ENCODE data around the gene SAE1. TPM values are rescaled to one million over a fixed set of nuclear protein-coding genes. Genes with fewer than 3 reads are reported as not detected.

Gene SAE1
- polyA plus RNA-seq, 2 of the 4 experiments (the other 2 are of a cell fraction): 206 to 249 TPM

DNA sequence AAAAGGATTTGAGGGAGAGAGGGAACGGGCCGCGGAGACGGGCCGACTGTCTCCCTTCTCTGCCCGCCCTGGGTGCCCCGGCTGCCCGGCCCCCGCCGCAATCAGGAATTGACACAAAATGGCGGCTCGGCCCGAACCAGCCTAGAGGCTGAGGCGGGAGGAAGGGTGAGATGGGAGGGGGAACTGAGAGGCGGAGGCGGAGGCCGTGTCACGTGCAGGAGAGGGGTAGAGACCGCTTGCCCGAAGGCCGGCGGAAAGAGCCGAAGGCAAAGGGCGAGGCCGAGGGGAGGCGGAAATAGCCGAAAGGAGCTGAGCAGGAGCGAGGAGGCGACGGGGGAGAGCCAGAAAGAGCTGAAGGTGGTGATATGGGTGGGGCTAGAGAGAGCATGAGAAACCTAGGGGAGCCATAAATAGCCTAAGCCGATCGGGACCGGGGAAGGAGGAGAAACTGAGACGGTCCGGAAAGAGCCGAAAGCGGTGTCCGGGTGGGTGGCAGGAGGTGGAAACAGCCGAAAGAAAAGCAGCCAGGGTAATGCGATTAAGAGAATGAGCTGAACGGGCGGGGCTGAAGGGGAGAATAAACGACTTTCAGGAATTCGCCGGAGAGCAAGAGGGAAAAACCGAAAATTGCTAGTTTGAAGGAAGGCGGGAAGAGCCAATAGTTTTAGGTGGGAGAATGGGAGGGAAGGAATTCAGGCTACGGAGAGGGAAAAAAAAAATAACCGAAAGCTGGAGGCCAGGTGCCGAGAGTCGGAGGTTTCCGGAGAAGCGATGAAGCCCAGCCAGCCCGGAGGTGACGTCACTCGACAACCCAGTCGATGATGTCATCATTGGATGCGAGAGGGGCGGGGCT lies 17.4 kb upstream of the SAE1 start, which contains the start of gene ZC3H4 (continued):
- TF ChIP-seq RFX5 (IDR thresholded peaks at IDR 0.05) (0 out of 2 replicates have a peak, but pooled peaks have one; percentile 48), USF2 (IDR thresholded peaks at IDR 0.05) (peak; percentile 98), SMC3 (IDR thresholded peaks at IDR 0.05) (no peak), CBX2 (IDR thresholded peaks at IDR 0.05; ENCODE audit: borderline replicate concordance, low read depth) (no peak), FOSB (CRISPR knock-in tag; IDR thresholded peaks at IDR 0.05) (no peak), TFCP2L1 (CRISPR knock-in tag; IDR thresholded peaks at IDR 0.05) (no peak), JUNB (IDR thresholded peaks at IDR 0.05) (no peak), RARB (CRISPR knock-in tag; IDR thresholded peaks at IDR 0.05) (no peak), MAZ (IDR thresholded peaks at IDR 0.05; ENCODE audit: borderline replicate concordance, low read depth, low read length) (peak; percentile 77; the same call in 1 of the 2 replicates), CHD2 (IDR thresholded peaks at IDR 0.05; ENCODE audit: low read length, partially characterized antibody) (no peak), HOXB13 (CRISPR knock-in tag; IDR thresholded peaks at IDR 0.05; ENCODE audit: low read depth) (0 out of 2 replicates have a peak, but pooled peaks have one; percentile 5), ELK1 (IDR thresholded peaks at IDR 0.05; ENCODE audit: low read depth, low read length) (no peak), NR3C1 (IDR thresholded peaks at IDR 0.05) (no peak), HDAC2 (IDR thresholded peaks at IDR 0.05) (no peak), EHF (CRISPR knock-in tag; IDR thresholded peaks at IDR 0.05) (no peak), MAX (IDR thresholded peaks at IDR 0.05) (peak; percentile 87), RNF2 (IDR thresholded peaks at IDR 0.05; ENCODE audit: borderline replicate concordance, low read depth) (no peak), E2F6 (IDR thresholded peaks at IDR 0.05; ENCODE audit: borderline replicate concordance, low read depth) (peak; percentile 47; the same call in 1 of the 2 replicates), FOSL2 (IDR thresholded peaks at IDR 0.05) (no peak), FOSL2 (CRISPR knock-in tag; IDR thresholded peaks at IDR 0.05) (peak; percentile 99), EHMT2 (IDR thresholded peaks at IDR 0.05; ENCODE audit: low read depth) (no peak), RCOR1 (IDR thresholded peaks at IDR 0.05; ENCODE audit: low read depth, low read length) (no peak), EP300 (IDR thresholded peaks at IDR 0.05) (no peak), PHF8 (IDR thresholded peaks at IDR 0.05; ENCODE audit: borderline replicate concordance, low read depth) (peak; percentile 87; the same call in 1 of the 2 replicates), HOXB5 (CRISPR knock-in tag; IDR thresholded peaks at IDR 0.05) (no peak), NPAS2 (CRISPR knock-in tag; IDR thresholded peaks at IDR 0.05; ENCODE audit: borderline replicate concordance) (no peak; the same call in 1 of the 2 replicates), TP53 (CRISPR knock-in tag; IDR thresholded peaks at IDR 0.05) (no peak; the same call in 1 of the 2 replicates), MAFK (IDR thresholded peaks at IDR 0.05; ENCODE audit: partially characterized antibody) (peak; percentile 48)
